ENCODE measurements around the gene PLXNA4. TPM values are rescaled to one million over a fixed set of nuclear protein-coding genes. Genes with fewer than 3 reads are reported as not detected.

The PLXNA4 gene
- total RNA-seq, 1 donor from 2014 or later, result 3.5 TPM

DNA sequence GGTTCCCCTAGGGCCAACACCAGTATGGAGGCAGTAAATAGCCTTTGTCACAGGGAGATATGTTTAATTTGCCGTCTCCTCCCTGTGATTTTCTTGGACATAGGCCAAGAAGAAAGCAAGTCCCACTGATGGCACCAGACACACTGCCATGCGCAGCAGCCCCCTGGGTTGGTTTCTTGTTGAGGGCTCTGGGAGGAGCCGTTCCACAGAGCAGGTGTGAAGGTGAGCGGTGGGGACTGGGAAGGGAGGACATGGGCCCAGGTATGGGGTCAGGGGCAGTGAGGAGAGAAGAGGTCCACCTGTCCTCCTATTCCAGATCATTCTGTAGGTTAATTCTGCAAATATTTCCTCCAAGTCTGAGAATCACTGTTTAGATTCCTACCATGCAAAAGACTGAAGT is 376.1 kb downstream of the PLXNA4 start:
- no peak overlapping the region for H3K4me3 Mint-ChIP-seq (ENCODE audit: unreplicated experiment)
- DNase-seq (ENCODE audit: low spot score), result no peak
- TF ChIP-seq, protein P1, sequence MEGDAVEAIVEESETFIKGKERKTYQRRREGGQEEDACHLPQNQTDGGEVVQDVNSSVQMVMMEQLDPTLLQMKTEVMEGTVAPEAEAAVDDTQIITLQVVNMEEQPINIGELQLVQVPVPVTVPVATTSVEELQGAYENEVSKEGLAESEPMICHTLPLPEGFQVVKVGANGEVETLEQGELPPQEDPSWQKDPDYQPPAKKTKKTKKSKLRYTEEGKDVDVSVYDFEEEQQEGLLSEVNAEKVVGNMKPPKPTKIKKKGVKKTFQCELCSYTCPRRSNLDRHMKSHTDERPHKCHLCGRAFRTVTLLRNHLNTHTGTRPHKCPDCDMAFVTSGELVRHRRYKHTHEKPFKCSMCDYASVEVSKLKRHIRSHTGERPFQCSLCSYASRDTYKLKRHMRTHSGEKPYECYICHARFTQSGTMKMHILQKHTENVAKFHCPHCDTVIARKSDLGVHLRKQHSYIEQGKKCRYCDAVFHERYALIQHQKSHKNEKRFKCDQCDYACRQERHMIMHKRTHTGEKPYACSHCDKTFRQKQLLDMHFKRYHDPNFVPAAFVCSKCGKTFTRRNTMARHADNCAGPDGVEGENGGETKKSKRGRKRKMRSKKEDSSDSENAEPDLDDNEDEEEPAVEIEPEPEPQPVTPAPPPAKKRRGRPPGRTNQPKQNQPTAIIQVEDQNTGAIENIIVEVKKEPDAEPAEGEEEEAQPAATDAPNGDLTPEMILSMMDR (IDR thresholded peaks at IDR 0.05; ENCODE audit: unreplicated experiment), result no peak
- peaks cover 10% of the 10 kb centered on the region for H3K4me1 Mint-ChIP-seq (ENCODE audit: unreplicated experiment)
- H3K27ac Mint-ChIP-seq (ENCODE audit: unreplicated experiment), result no peak overlapping the region
- peaks cover under 1% of the 10 kb centered on the region for H3K27me3 Mint-ChIP-seq (ENCODE audit: unreplicated experiment)
- peaks cover 3% of the 10 kb centered on the region for H3K36me3 Mint-ChIP-seq (ENCODE audit: low read depth, unreplicated experiment)
- H3K9me3 Mint-ChIP-seq (ENCODE audit: unreplicated experiment), result no peaks in the 10 kb centered on the region

DNA sequence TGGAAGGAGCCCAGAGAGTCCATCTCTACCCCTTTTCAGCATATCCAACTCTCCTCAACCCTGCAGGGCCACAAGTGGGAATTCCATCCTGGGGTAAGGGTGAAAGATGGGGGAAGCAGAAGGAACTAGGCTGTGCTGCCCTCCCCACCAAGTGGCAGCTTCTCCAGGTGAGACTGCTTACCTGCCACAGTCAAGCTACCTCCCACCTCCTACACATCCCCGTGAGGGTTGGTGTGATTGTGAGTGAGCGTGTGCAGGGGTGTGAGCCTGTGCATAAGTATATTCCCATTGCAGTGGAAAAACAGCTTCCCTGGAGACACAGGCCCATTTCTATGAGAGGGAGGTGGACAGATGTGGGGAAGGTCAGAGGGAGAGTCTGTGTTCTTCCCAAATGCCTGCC is 376.6 kb downstream of the PLXNA4 start:
- Mint-ChIP-seq H3K9me3 (ENCODE audit: unreplicated experiment) (no peaks in the 10 kb centered on the region), H3K36me3 (ENCODE audit: low read depth, unreplicated experiment) (peaks cover 3% of the 10 kb centered on the region), H3K4me1 (ENCODE audit: unreplicated experiment) (peaks cover 11% of the 10 kb centered on the region), H3K27ac (ENCODE audit: unreplicated experiment) (no peak overlapping the region), H3K4me3 (ENCODE audit: unreplicated experiment) (no peak overlapping the region), H3K27me3 (ENCODE audit: unreplicated experiment) (no peaks in the 10 kb centered on the region)
- no peak for DNase-seq (ENCODE audit: low spot score)
- TF ChIP-seq, protein P1 (IDR thresholded peaks at IDR 0.05; ENCODE audit: unreplicated experiment), result no peak

GRCh38 chr7:132197772-132198171 is 378.5 kb downstream of the PLXNA4 start:
- no peak for DNase-seq (ENCODE audit: low spot score)
- Mint-ChIP-seq H3K4me1 (ENCODE audit: unreplicated experiment) (peaks cover 4% of the 10 kb centered on the region), H3K4me3 (ENCODE audit: unreplicated experiment) (no peak overlapping the region), H3K27ac (ENCODE audit: unreplicated experiment) (no peak overlapping the region), H3K36me3 (ENCODE audit: low read depth, unreplicated experiment) (no peaks in the 10 kb centered on the region), H3K9me3 (ENCODE audit: unreplicated experiment) (no peaks in the 10 kb centered on the region), H3K27me3 (ENCODE audit: unreplicated experiment) (no peaks in the 10 kb centered on the region)
- TF ChIP-seq, protein P1 (IDR thresholded peaks at IDR 0.05; ENCODE audit: unreplicated experiment), result no peak

DNA sequence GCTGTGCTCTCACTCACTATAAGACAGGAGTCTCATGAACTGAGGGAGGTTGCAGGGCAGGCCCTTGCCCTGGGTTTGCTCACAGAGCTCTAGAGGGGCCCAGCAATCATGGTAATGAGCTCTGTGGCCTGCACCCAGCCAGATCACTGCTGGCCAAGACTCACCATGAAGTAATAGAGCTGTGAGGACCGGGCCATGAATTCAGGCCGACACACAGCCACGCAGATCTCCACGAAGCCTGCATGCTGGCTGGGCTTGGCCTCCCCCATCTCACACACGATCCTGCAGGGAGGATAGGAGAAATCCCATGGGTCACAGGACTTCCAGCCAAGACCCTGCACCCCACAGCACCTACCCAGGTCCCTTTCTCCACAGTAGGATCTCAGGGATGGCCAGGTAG is 382.4 kb downstream of the PLXNA4 start:
- DNase-seq (ENCODE audit: low spot score), result no peak
- H3K4me1 Mint-ChIP-seq (ENCODE audit: unreplicated experiment), result peaks cover 4% of the 10 kb centered on the region
- H3K9me3 Mint-ChIP-seq (ENCODE audit: unreplicated experiment), result no peaks in the 10 kb centered on the region
- H3K27ac Mint-ChIP-seq (ENCODE audit: unreplicated experiment), result no peak overlapping the region
- no peaks in the 10 kb centered on the region for H3K36me3 Mint-ChIP-seq (ENCODE audit: low read depth, unreplicated experiment)
- H3K27me3 Mint-ChIP-seq (ENCODE audit: unreplicated experiment), result peaks cover 4% of the 10 kb centered on the region
- H3K4me3 Mint-ChIP-seq (ENCODE audit: unreplicated experiment), result no peak overlapping the region
- TF ChIP-seq, protein P1 (IDR thresholded peaks at IDR 0.05; ENCODE audit: unreplicated experiment), result no peak

DNA sequence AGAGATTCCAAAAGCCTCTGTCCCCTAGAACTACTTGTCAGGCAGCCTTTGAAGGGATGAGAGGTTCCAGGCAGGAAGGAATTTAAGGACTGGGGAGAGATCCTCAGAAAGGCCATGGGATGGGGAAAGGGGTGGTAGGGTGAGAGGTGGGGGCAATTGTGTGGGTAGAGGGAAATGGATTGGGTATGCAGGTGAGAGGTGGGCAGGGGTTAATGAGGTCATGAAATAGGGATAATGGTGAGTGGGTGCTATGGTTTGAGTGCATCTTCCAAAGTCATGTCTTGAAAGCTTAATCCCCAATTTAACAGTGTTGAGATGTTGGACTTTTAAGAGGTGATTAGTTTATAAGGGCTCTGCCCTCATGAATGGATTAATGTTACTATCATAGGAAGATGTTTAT is 383.5 kb downstream of the PLXNA4 start:
- no peaks in the 10 kb centered on the region for H3K9me3 Mint-ChIP-seq (ENCODE audit: unreplicated experiment)
- H3K27ac Mint-ChIP-seq (ENCODE audit: unreplicated experiment), result no peak overlapping the region
- no peak for DNase-seq (ENCODE audit: low spot score)
- no peaks in the 10 kb centered on the region for H3K36me3 Mint-ChIP-seq (ENCODE audit: low read depth, unreplicated experiment)
- no peak overlapping the region for H3K4me3 Mint-ChIP-seq (ENCODE audit: unreplicated experiment)
- TF ChIP-seq, protein P1 (IDR thresholded peaks at IDR 0.05; ENCODE audit: unreplicated experiment), result no peak
- peaks cover 4% of the 10 kb centered on the region for H3K4me1 Mint-ChIP-seq (ENCODE audit: unreplicated experiment)
- peaks cover 6% of the 10 kb centered on the region for H3K27me3 Mint-ChIP-seq (ENCODE audit: unreplicated experiment)

All from endothelial cell (in vitro differentiated cells).